Activated T-helper 2 cell treated with anti-CD3 and anti-CD28 coated beads, Interferon-gamma antibody, Interleukin-2, Interleukin-4, amounts not matched to agents 10 μg/mL and 5 μg/mL and 100 μg/mL, durations not matched to agents 14 hours and 24 hours and 36 hours (primary cell): ENCODE results near the gene SMCO4. TPM values are rescaled to one million over a fixed set of nuclear protein-coding genes. Genes with fewer than 3 reads are reported as not detected.

ENCODE experiments used
- DNase-seq: peaks from one replicate; pipeline ENCODE4 v3.0.0; 2021; ENCODE audit warnings: low spot score
- H3K27ac Mint-ChIP-seq: one replicate; pipeline ENCODE4 v1.8.0; 2021; ENCODE audit warnings: mixed read lengths
- H3K27me3 Mint-ChIP-seq: one replicate; pipeline ENCODE4 v1.8.0; 2021; ENCODE audit warnings: low read depth, mixed read lengths
- H3K36me3 Mint-ChIP-seq: one replicate; pipeline ENCODE4 v1.8.0; 2021; ENCODE audit warnings: low read depth, mixed read lengths
- H3K4me1 Mint-ChIP-seq: one replicate; pipeline ENCODE4 v1.8.0; 2021; ENCODE audit warnings: low read depth, mixed read lengths
- H3K4me3 Mint-ChIP-seq: one replicate; pipeline ENCODE4 v1.8.0; 2021; ENCODE audit warnings: low read depth, mild to moderate bottlenecking, moderate library complexity, mixed read lengths
- H3K9me3 Mint-ChIP-seq: one replicate; pipeline ENCODE4 v1.8.0; 2021; ENCODE audit warnings: mixed read lengths
- intact Hi-C: fragments of 100-400 bp; cut with micrococcal nuclease; formaldehyde crosslinking; loops from one replicate; pipeline ENCODE4 v1.15.1; 2023
- total RNA-seq: library from RNA; stranded (reverse); gene quantifications from 2 replicates; pipeline ENCODE4 v1.2.3, GENCODE V29; 2022

Gene SMCO4
- total RNA-seq, 1 donor from 2014 or later = 41.5 TPM

DNA sequence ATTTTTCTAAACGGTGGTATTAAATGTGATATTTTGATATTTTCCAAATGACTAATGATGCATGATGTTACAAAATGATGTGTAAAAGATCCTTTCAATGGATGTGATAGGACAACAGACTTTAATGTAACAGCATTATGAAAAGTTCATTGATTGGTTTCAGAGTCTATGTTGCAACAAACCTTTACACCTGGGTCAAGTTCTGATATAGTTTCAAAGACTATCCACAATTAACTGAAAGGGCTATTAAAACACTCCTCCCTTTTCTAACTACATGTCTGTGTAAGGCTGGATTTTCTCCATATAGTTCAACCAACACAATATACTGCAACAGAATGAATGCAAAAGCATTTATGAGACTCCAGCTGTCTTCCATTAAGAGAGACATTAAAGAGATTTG lies 35.7 kb downstream of the SMCO4 start:
- Mint-ChIP-seq H3K4me1 (peaks cover 44% of the 10 kb centered on the region), H3K27me3 (no peaks in the 10 kb centered on the region), H3K4me3 (no peak overlapping the region), H3K9me3 (peaks cover 13% of the 10 kb centered on the region), H3K36me3 (peaks cover 41% of the 10 kb centered on the region), H3K27ac (no peak overlapping the region)
- DNase-seq = no peak
- intact Hi-C loops = loop anchor here (5.0 kb wide), 1 partner anchor 35 kb away; the partner anchor contains the start of gene SMCO4

DNA sequence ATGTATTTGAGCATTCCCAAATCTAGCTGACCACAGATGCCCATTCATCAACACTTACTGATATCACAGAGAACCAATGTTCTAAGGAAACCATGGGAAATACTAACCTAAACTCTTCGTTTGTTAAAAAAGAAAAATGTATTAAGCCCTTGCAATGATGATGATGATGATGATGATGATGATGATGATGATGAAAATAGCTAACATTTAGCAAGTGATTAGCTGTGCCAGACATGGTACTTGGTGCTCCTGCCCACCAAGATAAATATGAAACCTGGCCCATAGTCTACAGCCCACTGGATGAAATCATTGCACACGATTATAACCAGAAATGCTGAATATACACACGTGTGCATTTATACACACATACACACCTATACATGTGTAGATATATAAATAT lies 37.5 kb downstream of the SMCO4 start:
- Mint-ChIP-seq H3K27ac (no peak overlapping the region), H3K27me3 (no peaks in the 10 kb centered on the region), H3K36me3 (peaks cover 38% of the 10 kb centered on the region), H3K4me1 (peaks cover 28% of the 10 kb centered on the region), H3K9me3 (peaks cover 13% of the 10 kb centered on the region), H3K4me3 (no peak overlapping the region)
- DNase-seq = no peak
- intact Hi-C loops = loop anchor here (5.0 kb wide), 1 partner anchor 37 kb away; the partner anchor contains the start of gene SMCO4

DNA sequence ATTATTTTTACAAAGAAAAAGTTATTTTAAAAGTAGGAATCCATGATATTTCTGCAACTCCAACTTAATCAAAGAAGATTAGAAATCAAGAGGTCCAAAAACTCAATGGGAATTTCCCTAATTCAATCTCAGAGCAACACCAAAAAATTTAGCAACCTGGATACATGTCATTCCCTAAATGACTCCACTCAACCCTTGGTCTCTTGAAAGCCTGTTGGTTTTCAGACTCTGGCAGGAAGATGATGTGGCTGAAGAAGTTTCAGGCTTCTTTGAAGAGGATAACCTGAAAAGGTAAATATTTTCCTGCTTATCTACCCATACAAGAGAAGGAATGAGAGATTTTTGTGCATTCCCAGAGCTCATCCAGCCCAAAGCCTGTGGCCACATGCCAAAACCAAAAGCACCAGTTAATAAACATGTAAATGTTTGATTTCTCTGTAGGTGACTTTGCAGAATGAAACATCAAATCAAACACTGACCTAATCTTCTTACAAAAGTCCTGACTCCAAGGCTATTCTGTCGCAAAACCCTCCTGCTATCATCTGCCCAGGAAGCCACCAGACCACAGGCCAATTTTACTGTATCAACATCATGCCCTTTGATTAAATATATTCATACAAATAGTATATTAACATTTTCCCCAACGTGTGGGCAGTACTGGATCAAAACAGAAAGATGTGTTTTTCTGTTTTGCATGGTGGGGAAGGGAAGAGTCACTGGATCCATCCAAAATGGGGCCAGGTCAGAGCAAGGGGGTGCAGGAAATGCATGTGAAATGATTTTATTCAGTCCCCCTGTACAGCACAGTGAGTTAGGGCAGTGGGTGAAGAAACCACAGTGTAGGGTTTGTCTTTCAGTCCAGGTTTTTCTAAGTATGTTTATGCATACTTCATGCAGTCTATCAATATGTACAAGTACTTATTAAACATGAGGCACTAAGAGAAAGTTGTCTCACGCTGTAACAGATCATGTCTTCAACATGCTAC lies 38.8 kb downstream of the SMCO4 start:
- Mint-ChIP-seq H3K27me3 (no peaks in the 10 kb centered on the region), H3K27ac (peak overlapping the region; percentile 5), H3K4me1 (peaks cover 21% of the 10 kb centered on the region), H3K9me3 (peaks cover 11% of the 10 kb centered on the region), H3K36me3 (peaks cover 37% of the 10 kb centered on the region), H3K4me3 (no peak overlapping the region)
- intact Hi-C loops = loop anchor here (5.0 kb wide), 1 partner anchor 38 kb away; the partner anchor contains the start of gene SMCO4
- no peak for DNase-seq

- Mint-ChIP-seq H3K4me1 (peaks cover 16% of the 10 kb centered on the region), H3K36me3 (peaks cover 25% of the 10 kb centered on the region), H3K27me3 (no peaks in the 10 kb centered on the region), H3K27ac (no peak overlapping the region), H3K4me3 (no peak overlapping the region), H3K9me3 (no peaks in the 10 kb centered on the region)
- intact Hi-C loops = no loop called here
- DNase-seq = no peak
These were observed 41.3 kb downstream of the SMCO4 start for GRCh38 chr11:93501856-93502255.

- peaks cover 27% of the 10 kb centered on the region for H3K36me3 Mint-ChIP-seq
- no peaks in the 10 kb centered on the region for H3K9me3 Mint-ChIP-seq
- no peak overlapping the region for H3K27ac Mint-ChIP-seq
- H3K27me3 Mint-ChIP-seq = no peaks in the 10 kb centered on the region
- peaks cover 16% of the 10 kb centered on the region for H3K4me1 Mint-ChIP-seq
- DNase-seq = no peak
- intact Hi-C loops = no loop called here
- H3K4me3 Mint-ChIP-seq = no peak overlapping the region
These were observed 42.4 kb downstream of the SMCO4 start for GRCh38 chr11:93500759-93501158.

- H3K27ac Mint-ChIP-seq = no peak overlapping the region
- DNase-seq = no peak
These were observed 44.5 kb downstream of the SMCO4 start for GRCh38 chr11:93498641-93499040.

GRCh38 chr11:93498161-93498560 lies 45.0 kb downstream of the SMCO4 start:
- Mint-ChIP-seq H3K36me3 (peaks cover 9% of the 10 kb centered on the region), H3K4me1 (peaks cover 2% of the 10 kb centered on the region), H3K27ac (no peak overlapping the region), H3K9me3 (no peaks in the 10 kb centered on the region), H3K27me3 (no peaks in the 10 kb centered on the region), H3K4me3 (no peak overlapping the region)
- intact Hi-C loops = no loop called here
- DNase-seq = no peak

More at GRCh38 chr11:93498641-93499040, 44.5 kb downstream of the SMCO4 start:
- Mint-ChIP-seq H3K4me3 (no peak overlapping the region), H3K27me3 (no peaks in the 10 kb centered on the region), H3K4me1 (peaks cover 2% of the 10 kb centered on the region), H3K36me3 (peaks cover 13% of the 10 kb centered on the region), H3K9me3 (no peaks in the 10 kb centered on the region)
- intact Hi-C loops = no loop called here

GRCh38 chr11:93497596-93497995 lies 45.6 kb downstream of the SMCO4 start:
- intact Hi-C loops = no loop called here
- H3K36me3 Mint-ChIP-seq = peaks cover 9% of the 10 kb centered on the region
- DNase-seq = no peak
- H3K27ac Mint-ChIP-seq = no peak overlapping the region
- no peak overlapping the region for H3K4me3 Mint-ChIP-seq
- H3K27me3 Mint-ChIP-seq = no peaks in the 10 kb centered on the region
- H3K9me3 Mint-ChIP-seq = no peaks in the 10 kb centered on the region
- H3K4me1 Mint-ChIP-seq = peaks cover 2% of the 10 kb centered on the region

DNA sequence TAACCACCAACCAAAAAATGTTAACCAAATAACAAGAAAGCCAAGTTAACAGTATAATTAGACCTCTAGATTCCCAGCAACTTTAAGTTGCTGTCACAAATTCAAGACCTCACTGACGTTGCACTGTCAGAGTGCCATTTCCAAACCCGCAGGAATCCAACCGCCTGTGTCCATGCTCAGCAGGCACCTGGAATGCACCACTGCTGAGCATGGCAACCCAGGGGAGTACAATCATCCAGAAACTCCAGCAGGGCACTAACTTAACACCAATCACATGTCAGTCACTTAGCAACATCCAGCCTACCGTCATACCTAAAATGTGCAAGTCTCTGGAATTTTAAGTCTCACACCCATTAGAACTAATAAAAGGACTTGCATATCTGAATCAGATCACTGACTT lies 48.8 kb downstream of the SMCO4 start:
- no peaks in the 10 kb centered on the region for H3K27me3 Mint-ChIP-seq
- intact Hi-C loops = no loop called here
- H3K4me1 Mint-ChIP-seq = peaks cover 2% of the 10 kb centered on the region
- H3K9me3 Mint-ChIP-seq = no peaks in the 10 kb centered on the region
- no peak for DNase-seq
- H3K36me3 Mint-ChIP-seq = peaks cover 5% of the 10 kb centered on the region
- H3K4me3 Mint-ChIP-seq = no peak overlapping the region
- no peak overlapping the region for H3K27ac Mint-ChIP-seq

GRCh38 chr11:93493252-93493897 lies 49.8 kb downstream of the SMCO4 start:
- intact Hi-C loops = no loop called here
- Mint-ChIP-seq H3K27me3 (no peaks in the 10 kb centered on the region), H3K4me1 (no peaks in the 10 kb centered on the region), H3K9me3 (no peaks in the 10 kb centered on the region), H3K4me3 (no peak overlapping the region), H3K36me3 (peaks cover 5% of the 10 kb centered on the region), H3K27ac (no peak overlapping the region)
- DNase-seq = no peak

- intact Hi-C loops = no loop called here
- H3K36me3 Mint-ChIP-seq = peaks cover 5% of the 10 kb centered on the region
- no peak for DNase-seq
- no peaks in the 10 kb centered on the region for H3K9me3 Mint-ChIP-seq
- no peaks in the 10 kb centered on the region for H3K27me3 Mint-ChIP-seq
- no peaks in the 10 kb centered on the region for H3K4me1 Mint-ChIP-seq
- no peak overlapping the region for H3K4me3 Mint-ChIP-seq
- no peak overlapping the region for H3K27ac Mint-ChIP-seq
These were observed 50.5 kb downstream of the SMCO4 start for GRCh38 chr11:93492464-93493251.

GRCh38 chr11:93491973-93492372 lies 51.2 kb downstream of the SMCO4 start:
- Mint-ChIP-seq H3K4me1 (no peaks in the 10 kb centered on the region), H3K4me3 (no peak overlapping the region), H3K27ac (no peak overlapping the region), H3K9me3 (no peaks in the 10 kb centered on the region), H3K36me3 (peaks cover 5% of the 10 kb centered on the region), H3K27me3 (no peaks in the 10 kb centered on the region)
- DNase-seq = no peak
- intact Hi-C loops = no loop called here
